RWPE2 (cell line): Measurements from ENCODE around the gene HMGXB4.

Experiments used
- ATAC-seq: fragments of 200-7000 bp; cut with Tn5 transposase; 3 replicates; pipeline ENCODE4 v1.9.1; 2021; ENCODE audit warnings: low read depth
- DNase-seq: peaks from one replicate; pipeline ENCODE4 v3.0.0-alpha.2; 2020; ENCODE audit warnings: low spot score
- H3K27ac ChIP-seq: fragments of 450-650 bp; 2 replicates; pipeline ENCODE4 v1.5.1; 2017; ENCODE audit warnings: mild to moderate bottlenecking; ENCODE audit not compliant: poor library complexity, severe bottlenecking
- H3K27me3 ChIP-seq: fragments of 250-450 bp; sonication (Bioruptor Pico); 2 replicates; pipeline ENCODE4 v1.5.1; 2021; ENCODE audit warnings: mild to moderate bottlenecking, moderate library complexity; ENCODE audit not compliant: insufficient read depth, poor library complexity, severe bottlenecking
- H3K36me3 ChIP-seq: fragments of 250-450 bp; sonication (Bioruptor Pico); 2 replicates; pipeline ENCODE4 v1.5.1; 2020; ENCODE audit warnings: low read depth, mild to moderate bottlenecking, moderate library complexity
- H3K4me1 ChIP-seq: fragments of 250-450 bp; sonication (Bioruptor Pico); 2 replicates; pipeline ENCODE4 v1.5.1; 2021; ENCODE audit warnings: mild to moderate bottlenecking, moderate library complexity; ENCODE audit not compliant: insufficient read depth, poor library complexity, severe bottlenecking
- H3K4me3 ChIP-seq: fragments of 250-450 bp; sonication (Bioruptor Pico); 2 replicates; pipeline ENCODE4 v1.5.1; 2021; ENCODE audit warnings: mild to moderate bottlenecking, moderate library complexity; ENCODE audit not compliant: severe bottlenecking
- H3K9me3 ChIP-seq: fragments of 250-450 bp; sonication (Bioruptor Pico); 2 replicates; pipeline ENCODE4 v1.5.1; 2021; ENCODE audit warnings: mild to moderate bottlenecking, moderate library complexity; ENCODE audit not compliant: severe bottlenecking
- CTCF ChIP-seq: fragments of 450-650 bp; IDR thresholded peaks from one replicate; pipeline ENCODE4 v1.5.1; 2017; ENCODE audit warnings: mild to moderate bottlenecking, moderate library complexity; ENCODE audit not compliant: poor library complexity, severe bottlenecking

The HMGXB4 gene

GRCh38 chr22:35212996-35213395 is 44.3 kb upstream of the HMGXB4 start:
- Histone ChIP-seq H3K4me1 (no peaks in the 10 kb centered on the region), H3K4me3 (no peak overlapping the region), H3K36me3 (no peaks in the 10 kb centered on the region), H3K9me3 (peaks cover 1% of the 10 kb centered on the region), H3K27ac (no peak overlapping the region), H3K27me3 (no peaks in the 10 kb centered on the region)
- ATAC-seq (no peak), DNase-seq (no peak)
- no peak for TF ChIP-seq CTCF

GRCh38 chr22:35214968-35215367 is 42.3 kb upstream of the HMGXB4 start:
- H3K27me3 ChIP-seq, result no peaks in the 10 kb centered on the region
- no peak for TF ChIP-seq CTCF
- DNase-seq, result no peak
- H3K4me1 ChIP-seq, result no peaks in the 10 kb centered on the region
- peaks cover 4% of the 10 kb centered on the region for H3K9me3 ChIP-seq
- H3K4me3 ChIP-seq, result no peak overlapping the region
- H3K27ac ChIP-seq, result no peak overlapping the region
- no peak for ATAC-seq
- H3K36me3 ChIP-seq, result no peaks in the 10 kb centered on the region

GRCh38 chr22:35215993-35216392 is 41.3 kb upstream of the HMGXB4 start:
- H3K36me3 ChIP-seq, result no peaks in the 10 kb centered on the region
- no peak for TF ChIP-seq CTCF
- no peaks in the 10 kb centered on the region for H3K4me1 ChIP-seq
- no peaks in the 10 kb centered on the region for H3K27me3 ChIP-seq
- peaks cover 4% of the 10 kb centered on the region for H3K9me3 ChIP-seq
- no peak overlapping the region for H3K27ac ChIP-seq
- H3K4me3 ChIP-seq, result no peak overlapping the region
- no peak for ATAC-seq
- no peak for DNase-seq

- ATAC-seq, result no peak
- DNase-seq, result no peak
These were observed 39.8 kb upstream of the HMGXB4 start for GRCh38 chr22:35217527-35217926.

GRCh38 chr22:35218079-35218478 is 39.2 kb upstream of the HMGXB4 start:
- Histone ChIP-seq H3K27me3 (no peaks in the 10 kb centered on the region), H3K27ac (no peak overlapping the region), H3K9me3 (peaks cover 4% of the 10 kb centered on the region), H3K4me1 (no peaks in the 10 kb centered on the region), H3K36me3 (no peaks in the 10 kb centered on the region), H3K4me3 (no peak overlapping the region)
- DNase-seq, result no peak
- TF ChIP-seq CTCF, result no peak
- ATAC-seq, result no peak

More at GRCh38 chr22:35217527-35217926, 39.8 kb upstream of the HMGXB4 start:
- TF ChIP-seq CTCF, result no peak
- Histone ChIP-seq H3K4me3 (no peak overlapping the region), H3K9me3 (peaks cover 4% of the 10 kb centered on the region), H3K27ac (no peak overlapping the region), H3K36me3 (no peaks in the 10 kb centered on the region), H3K27me3 (no peaks in the 10 kb centered on the region), H3K4me1 (no peaks in the 10 kb centered on the region)
